HepG2 (cell line): ENCODE measurements around the gene CHODL. TPM values are rescaled to one million over a fixed set of nuclear protein-coding genes. Genes with fewer than 3 reads are reported as not detected.

Source experiments
- ATAC-seq: fragments of 200-7000 bp; cut with Tn5 transposase; 3 replicates; pipeline ENCODE4 v1.9.1; 2020; ENCODE audit warnings: mild to moderate bottlenecking, moderate library complexity
- BruUV-seq: library from RNA; stranded (reverse); fragments of 400-500 nt; replicated peaks from 2 replicates; lab custom pipeline; 2021; lab: Mats Ljungman, UMichigan
- CTCF ChIA-PET: fragments of 300-600 bp; formaldehyde crosslinking; extraction: SDS; loops from one replicate; lab custom pipeline; 2021; ENCODE audit warnings: low total read pairs, inconsistent platforms, low intra/inter-chr PET ratio; lab: Yijun Ruan, JAX
- POLR2A ChIA-PET: fragments of 350-600 bp; sonication (Branson Sonifier 250); formaldehyde crosslinking; loops from one replicate; lab custom pipeline; 2020; ENCODE audit warnings: antibody characterized with exemption, inconsistent platforms; lab: Yijun Ruan, JAX
- DNase-seq: peaks from one replicate; pipeline ENCODE4 v3.0.0-alpha.2; 2015; ENCODE audit warnings: low spot score
- FAIRE-seq: peaks from 3 replicates; lab custom pipeline; 2011; peaks lifted over from hg19 to GRCh38; lab: Jason Lieb, UNC
- H2AFZ ChIP-seq: one replicate; pipeline ENCODE4 v1.6.1; 2011; ENCODE audit warnings: low read length, inconsistent platforms
- H3K27ac ChIP-seq: fragments of 300-600 bp; 3 replicates; pipeline ENCODE4 v1.8.0; 2011; ENCODE audit warnings: mixed run types, mild to moderate bottlenecking, mixed read lengths, low read length, inconsistent platforms; ENCODE audit not compliant: insufficient read depth; ENCODE audit errors: extremely low read length
- H3K27me3 ChIP-seq, 2 experiments: fragments of 200-600 bp in 1 of 2; 2 replicates in 1 of 2; 3 replicates in 1 of 2; pipeline versions ENCODE4 v1.6.0 to v1.8.0; 2011; ENCODE audit warnings: low read length in 2 of 2, mild to moderate bottlenecking in 2 of 2, moderate library complexity in 2 of 2, inconsistent platforms in 1 of 2; ENCODE audit not compliant: insufficient read depth in 2 of 2, control insufficient read depth in 1 of 2
- H3K36me3 ChIP-seq, 2 experiments: fragments of 200-600 bp in 1 of 2; replicated peaks in 1 of 2; 2 replicates in 1 of 2; 3 replicates in 1 of 2; pipeline versions ENCODE4 v1.5.1 to v1.8.0; 2011; ENCODE audit warnings: low read length in 2 of 2, inconsistent platforms in 1 of 2; ENCODE audit not compliant: insufficient read depth in 2 of 2, control insufficient read depth in 1 of 2
- H3K4me1 ChIP-seq: 2 replicates; pipeline ENCODE4 v1.5.1; 2012; ENCODE audit warnings: low read length, inconsistent platforms; ENCODE audit not compliant: insufficient read depth
- H3K4me2 ChIP-seq: 2 replicates; pipeline ENCODE4 v1.6.0; 2011; ENCODE audit warnings: low read depth, low read length, inconsistent platforms
- H3K4me3 ChIP-seq, 3 experiments: fragments of 200-600 bp in 1 of 3; sonication (generic), shearing (Covaris generic) in 1 of 3; replicated peaks in 1 of 3; 2 replicates each; pipeline ENCODE4 v1.5.1; 2011 to 2016; ENCODE audit warnings: low read length in 3 of 3, inconsistent platforms in 2 of 3, low read depth in 2 of 3, mild to moderate bottlenecking in 2 of 3, control low read depth in 1 of 3, mixed read lengths in 1 of 3; ENCODE audit not compliant: insufficient read depth in 1 of 3
- H3K79me2 ChIP-seq: one replicate; pipeline ENCODE4 v1.6.1; 2011; ENCODE audit warnings: low read length, inconsistent platforms; ENCODE audit not compliant: insufficient read depth
- H3K9ac ChIP-seq: 2 replicates; pipeline ENCODE4 v1.6.0; 2011; ENCODE audit warnings: mild to moderate bottlenecking, low read depth, low read length, inconsistent platforms; ENCODE audit not compliant: insufficient read depth
- H3K9me3 ChIP-seq: 2 replicates; pipeline ENCODE4 v1.5.1; 2012; ENCODE audit warnings: mild to moderate bottlenecking, low read length
- H4K20me1 ChIP-seq: 2 replicates; pipeline ENCODE4 v1.6.0; 2011; ENCODE audit warnings: inconsistent platforms, mild to moderate bottlenecking, low read length, moderate library complexity; ENCODE audit not compliant: insufficient read depth
- XRCC5 ChIP-seq: fragments of 200-400 bp; formaldehyde crosslinking; optimal IDR thresholded peaks from 2 replicates; pipeline ENCODE3; 2017; ENCODE audit warnings: mild to moderate bottlenecking, low read length
- ZFP37 ChIP-seq: sonication (generic); formaldehyde crosslinking; IDR thresholded peaks from 2 replicates; pipeline ENCODE4 v1.4.0; 2020; ENCODE audit warnings: missing genetic modification reagents, borderline replicate concordance
- ZNF567 ChIP-seq: sonication (generic); formaldehyde crosslinking; IDR thresholded peaks from 2 replicates; pipeline ENCODE4 v1.8.1; 2023; ENCODE audit warnings: mild to moderate bottlenecking, missing genetic modification reagents, borderline replicate concordance
- WGBS: methylation state at CpG from one replicate; pipeline ENCODE4 v1.1.6; 2017; ENCODE audit warnings: low lambda C conversion rate; 5-methylcytosine and 5-hydroxymethylcytosine counted together
- in situ Hi-C: cut with HindIII; loops from 2 replicates; pipeline ENCODE4 v1.10.0; 2017; ENCODE audit warnings: low pct_unique_long_range_greater_than_20kb; ENCODE audit not compliant: extremely low pct_ligation_motif_present
- intact Hi-C: fragments of 100-400 bp; cut with micrococcal nuclease; formaldehyde crosslinking; loops from one replicate; pipeline ENCODE4 v1.10.0; 2022; ENCODE audit not compliant: unreplicated experiment
- polyA plus RNA-seq, 8 experiments: library from polyadenylated mRNA; depleted of rRNA in 3 of 8; stranded (reverse) in 7 of 8; unstranded in 1 of 8; fragments of >200 nt; fragmentation: Illumina TruSeq in 4 of 8; extraction: Trizol in 4 of 8; gene quantifications; 2 replicates each; pipeline versions ENCODE4 v1.2.1 to v1.2.3, GENCODE V29; 2011 to 2016; ENCODE audit warnings: low read depth in 4 of 8, missing spikeins in 1 of 8, mixed read lengths in 1 of 8; ENCODE audit not compliant: insufficient read depth in 1 of 8
- total RNA-seq, 5 experiments: library from RNA; depleted of rRNA; stranded (reverse); fragments of >200 nt; fragmentation: Illumina TruSeq; extraction: Trizol; gene quantifications; 2 replicates each; pipeline ENCODE4 v1.2.3, GENCODE V29; 2016; ENCODE audit warnings: low read depth in 1 of 5
- TF ChIP-seq, protein P1 (sequence below): sonication (generic); formaldehyde crosslinking; IDR thresholded peaks from 2 replicates; pipeline ENCODE4 v1.4.0; 2020; ENCODE audit warnings: mild to moderate bottlenecking, missing genetic modification reagents
- TF ChIP-seq, protein P2 (sequence below): sonication (generic); formaldehyde crosslinking; IDR thresholded peaks from 2 replicates; pipeline ENCODE4 v1.4.0; 2020; ENCODE audit warnings: missing genetic modification reagents
- TF ChIP-seq, protein P3 (sequence below): sonication (generic); formaldehyde crosslinking; IDR thresholded peaks from 2 replicates; pipeline ENCODE4 v1.4.0; 2020; ENCODE audit warnings: missing genetic modification reagents

The CHODL gene
- total and polyA plus RNA-seq, 2 of the 13 experiments (the other 11 are each of a cell fraction or from before 2014, with no cell fraction given): not detected

DNA sequence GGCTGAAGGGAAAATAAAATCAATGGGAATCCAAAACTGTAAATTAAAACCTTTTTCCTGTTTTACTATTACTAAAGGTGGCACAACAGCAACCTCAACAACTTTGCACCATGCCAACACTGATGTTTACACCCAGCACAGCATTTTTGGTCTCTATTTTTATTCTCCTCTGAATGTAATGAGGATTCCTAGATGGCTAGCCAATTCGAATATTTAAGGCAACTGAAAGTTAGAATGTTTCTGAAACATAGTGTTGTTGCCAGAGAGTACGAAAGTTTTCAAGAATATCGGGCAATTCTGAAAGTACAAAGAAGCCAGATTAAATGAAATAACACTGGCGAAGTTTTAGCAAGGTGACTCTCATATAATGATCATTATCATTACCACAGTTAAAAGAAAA is 40.7 kb downstream of the CHODL start:
- FAIRE-seq (no peak), DNase-seq (no peak), ATAC-seq (no peak)
- Histone ChIP-seq H3K27ac (no peak overlapping the region), H3K36me3 (no peaks in the 10 kb centered on the region), H3K9ac (no peak overlapping the region), H3K4me2 (no peak overlapping the region), H2AFZ (no peak overlapping the region), H3K4me1 (no peaks in the 10 kb centered on the region), H4K20me1 (no peaks in the 10 kb centered on the region), H3K9me3 (no peaks in the 10 kb centered on the region), H3K79me2 (no peaks in the 10 kb centered on the region), H3K27me3 (no peaks in the 10 kb centered on the region; a peak in 1 of 5 replicates), H3K4me3 (no peak overlapping the region)
- intact Hi-C loops (no loop called here), in situ Hi-C loops (no loop called here)
- TF ChIP-seq, protein P1, sequence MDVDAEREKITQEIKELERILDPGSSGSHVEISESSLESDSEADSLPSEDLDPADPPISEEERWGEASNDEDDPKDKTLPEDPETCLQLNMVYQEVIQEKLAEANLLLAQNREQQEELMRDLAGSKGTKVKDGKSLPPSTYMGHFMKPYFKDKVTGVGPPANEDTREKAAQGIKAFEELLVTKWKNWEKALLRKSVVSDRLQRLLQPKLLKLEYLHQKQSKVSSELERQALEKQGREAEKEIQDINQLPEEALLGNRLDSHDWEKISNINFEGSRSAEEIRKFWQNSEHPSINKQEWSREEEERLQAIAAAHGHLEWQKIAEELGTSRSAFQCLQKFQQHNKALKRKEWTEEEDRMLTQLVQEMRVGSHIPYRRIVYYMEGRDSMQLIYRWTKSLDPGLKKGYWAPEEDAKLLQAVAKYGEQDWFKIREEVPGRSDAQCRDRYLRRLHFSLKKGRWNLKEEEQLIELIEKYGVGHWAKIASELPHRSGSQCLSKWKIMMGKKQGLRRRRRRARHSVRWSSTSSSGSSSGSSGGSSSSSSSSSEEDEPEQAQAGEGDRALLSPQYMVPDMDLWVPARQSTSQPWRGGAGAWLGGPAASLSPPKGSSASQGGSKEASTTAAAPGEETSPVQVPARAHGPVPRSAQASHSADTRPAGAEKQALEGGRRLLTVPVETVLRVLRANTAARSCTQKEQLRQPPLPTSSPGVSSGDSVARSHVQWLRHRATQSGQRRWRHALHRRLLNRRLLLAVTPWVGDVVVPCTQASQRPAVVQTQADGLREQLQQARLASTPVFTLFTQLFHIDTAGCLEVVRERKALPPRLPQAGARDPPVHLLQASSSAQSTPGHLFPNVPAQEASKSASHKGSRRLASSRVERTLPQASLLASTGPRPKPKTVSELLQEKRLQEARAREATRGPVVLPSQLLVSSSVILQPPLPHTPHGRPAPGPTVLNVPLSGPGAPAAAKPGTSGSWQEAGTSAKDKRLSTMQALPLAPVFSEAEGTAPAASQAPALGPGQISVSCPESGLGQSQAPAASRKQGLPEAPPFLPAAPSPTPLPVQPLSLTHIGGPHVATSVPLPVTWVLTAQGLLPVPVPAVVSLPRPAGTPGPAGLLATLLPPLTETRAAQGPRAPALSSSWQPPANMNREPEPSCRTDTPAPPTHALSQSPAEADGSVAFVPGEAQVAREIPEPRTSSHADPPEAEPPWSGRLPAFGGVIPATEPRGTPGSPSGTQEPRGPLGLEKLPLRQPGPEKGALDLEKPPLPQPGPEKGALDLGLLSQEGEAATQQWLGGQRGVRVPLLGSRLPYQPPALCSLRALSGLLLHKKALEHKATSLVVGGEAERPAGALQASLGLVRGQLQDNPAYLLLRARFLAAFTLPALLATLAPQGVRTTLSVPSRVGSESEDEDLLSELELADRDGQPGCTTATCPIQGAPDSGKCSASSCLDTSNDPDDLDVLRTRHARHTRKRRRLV (CRISPR knock-in tag): no peak
- TF ChIP-seq XRCC5 (no peak), ZNF567 (CRISPR knock-in tag) (no peak), ZFP37 (CRISPR knock-in tag) (no peak)
- TF ChIP-seq, protein P2, sequence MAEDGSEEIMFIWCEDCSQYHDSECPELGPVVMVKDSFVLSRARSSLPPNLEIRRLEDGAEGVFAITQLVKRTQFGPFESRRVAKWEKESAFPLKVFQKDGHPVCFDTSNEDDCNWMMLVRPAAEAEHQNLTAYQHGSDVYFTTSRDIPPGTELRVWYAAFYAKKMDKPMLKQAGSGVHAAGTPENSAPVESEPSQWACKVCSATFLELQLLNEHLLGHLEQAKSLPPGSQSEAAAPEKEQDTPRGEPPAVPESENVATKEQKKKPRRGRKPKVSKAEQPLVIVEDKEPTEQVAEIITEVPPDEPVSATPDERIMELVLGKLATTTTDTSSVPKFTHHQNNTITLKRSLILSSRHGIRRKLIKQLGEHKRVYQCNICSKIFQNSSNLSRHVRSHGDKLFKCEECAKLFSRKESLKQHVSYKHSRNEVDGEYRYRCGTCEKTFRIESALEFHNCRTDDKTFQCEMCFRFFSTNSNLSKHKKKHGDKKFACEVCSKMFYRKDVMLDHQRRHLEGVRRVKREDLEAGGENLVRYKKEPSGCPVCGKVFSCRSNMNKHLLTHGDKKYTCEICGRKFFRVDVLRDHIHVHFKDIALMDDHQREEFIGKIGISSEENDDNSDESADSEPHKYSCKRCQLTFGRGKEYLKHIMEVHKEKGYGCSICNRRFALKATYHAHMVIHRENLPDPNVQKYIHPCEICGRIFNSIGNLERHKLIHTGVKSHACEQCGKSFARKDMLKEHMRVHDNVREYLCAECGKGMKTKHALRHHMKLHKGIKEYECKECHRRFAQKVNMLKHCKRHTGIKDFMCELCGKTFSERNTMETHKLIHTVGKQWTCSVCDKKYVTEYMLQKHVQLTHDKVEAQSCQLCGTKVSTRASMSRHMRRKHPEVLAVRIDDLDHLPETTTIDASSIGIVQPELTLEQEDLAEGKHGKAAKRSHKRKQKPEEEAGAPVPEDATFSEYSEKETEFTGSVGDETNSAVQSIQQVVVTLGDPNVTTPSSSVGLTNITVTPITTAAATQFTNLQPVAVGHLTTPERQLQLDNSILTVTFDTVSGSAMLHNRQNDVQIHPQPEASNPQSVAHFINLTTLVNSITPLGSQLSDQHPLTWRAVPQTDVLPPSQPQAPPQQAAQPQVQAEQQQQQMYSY (CRISPR knock-in tag): no peak
- TF ChIP-seq, protein P3, sequence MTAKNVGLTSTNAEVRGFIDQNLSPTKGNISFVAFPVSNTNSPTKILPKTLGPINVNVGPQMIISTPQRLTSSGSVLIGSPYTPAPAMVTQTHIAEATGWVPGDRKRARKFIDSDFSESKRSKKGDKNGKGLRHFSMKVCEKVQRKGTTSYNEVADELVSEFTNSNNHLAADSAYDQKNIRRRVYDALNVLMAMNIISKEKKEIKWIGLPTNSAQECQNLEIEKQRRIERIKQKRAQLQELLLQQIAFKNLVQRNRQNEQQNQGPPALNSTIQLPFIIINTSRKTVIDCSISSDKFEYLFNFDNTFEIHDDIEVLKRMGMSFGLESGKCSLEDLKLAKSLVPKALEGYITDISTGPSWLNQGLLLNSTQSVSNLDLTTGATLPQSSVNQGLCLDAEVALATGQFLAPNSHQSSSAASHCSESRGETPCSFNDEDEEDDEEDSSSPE (CRISPR knock-in tag): no peak
- BruUV-seq: no TSS peak
- POLR2A ChIA-PET: no interaction called here
- 1% methylated on average over 4 of the region's 4 CpGs for WGBS
- CTCF ChIA-PET: no interaction called here
